GM12878 (cell line): Measurements from ENCODE around the gene IFRD1. TPM values are rescaled to one million over a fixed set of nuclear protein-coding genes. Genes with fewer than 3 reads are reported as not detected.

Experiments used
- ATAC-seq: fragments of 200-7000 bp; cut with Tn5 transposase; 3 replicates; pipeline ENCODE4 v1.9.1; 2020; ENCODE audit warnings: mild to moderate bottlenecking, moderate library complexity
- BruUV-seq: library from RNA; stranded (reverse); fragments of 400-500 nt; replicated peaks from 2 replicates; lab custom pipeline; 2021; lab: Mats Ljungman, UMichigan
- CTCF ChIA-PET: fragments of 300-600 bp; sonication (Branson Sonifier 250); formaldehyde crosslinking; extraction: SDS; loops from one replicate; lab custom pipeline; 2021; ENCODE audit warnings: inconsistent platforms; lab: Yijun Ruan, JAX
- POLR2A ChIA-PET: fragments of 350-600 bp; formaldehyde crosslinking; extraction: SDS; loops from one replicate; lab custom pipeline; 2021; ENCODE audit warnings: inconsistent platforms; lab: Charles Lee
- RAD21 ChIA-PET: fragments of 300-600 bp; sonication (Branson Sonifier 250); formaldehyde crosslinking; loops from one replicate; lab custom pipeline; 2023; ENCODE audit warnings: antibody characterized with exemption; ENCODE audit not compliant: unreplicated experiment; lab: Charles Lee
- SMC1A ChIA-PET: fragments of 300-600 bp; sonication (Branson Sonifier 250); formaldehyde crosslinking; loops from one replicate; lab custom pipeline; 2023; ENCODE audit not compliant: unreplicated experiment, uncharacterized antibody; lab: Charles Lee
- DNase-seq: peaks from one replicate; pipeline ENCODE4 v3.0.0-alpha.2; 2011; ENCODE audit warnings: low read depth, low spot score
- FAIRE-seq: peaks from 3 replicates; lab custom pipeline; 2011; peaks lifted over from hg19 to GRCh38; lab: Jason Lieb, UNC
- H2AFZ ChIP-seq: 2 replicates; pipeline ENCODE4 v1.6.0; 2011; ENCODE audit warnings: low read depth, low read length, control low read depth; ENCODE audit not compliant: control insufficient read depth
- H3K27ac ChIP-seq: 2 replicates; pipeline ENCODE4 v1.5.1; 2011; ENCODE audit warnings: control low read depth; ENCODE audit not compliant: control insufficient read depth, insufficient read depth
- H3K27me3 ChIP-seq, 2 experiments: replicated peaks in 1 of 2; 2 replicates each; pipeline versions ENCODE4 v1.6.0 to v1.6.1; 2011; ENCODE audit warnings: low read length in 1 of 2; ENCODE audit not compliant: control insufficient read depth in 2 of 2, insufficient read depth in 2 of 2
- H3K36me3 ChIP-seq, 2 experiments: 2 replicates each; pipeline ENCODE4 v1.5.1; 2011; ENCODE audit warnings: low read length in 1 of 2; ENCODE audit not compliant: control insufficient read depth in 2 of 2, insufficient read depth in 2 of 2
- H3K4me1 ChIP-seq: 2 replicates; pipeline ENCODE4 v1.6.1; 2011; ENCODE audit warnings: mild to moderate bottlenecking, low read length, moderate library complexity, mixed read lengths; ENCODE audit not compliant: control insufficient read depth, insufficient read depth
- H3K4me2 ChIP-seq: 2 replicates; pipeline ENCODE4 v1.6.0; 2011; ENCODE audit warnings: control low read depth; ENCODE audit not compliant: control insufficient read depth, insufficient read depth
- H3K4me3 ChIP-seq: fragments of 200-600 bp; sonication (generic); 2 replicates; pipeline ENCODE4 v1.5.1; 2016
- H3K79me2 ChIP-seq: 2 replicates; pipeline ENCODE4 v1.6.0; 2011; ENCODE audit warnings: low read length; ENCODE audit not compliant: control insufficient read depth, insufficient read depth
- H3K9ac ChIP-seq: 2 replicates; pipeline ENCODE4 v1.8.0; 2011; ENCODE audit warnings: low read length, control low read depth, mixed read lengths; ENCODE audit not compliant: control insufficient read depth, insufficient read depth
- H3K9me3 ChIP-seq: replicated peaks from 3 replicates; pipeline ENCODE4 v1.5.1; 2011; ENCODE audit warnings: mild to moderate bottlenecking, low read length; ENCODE audit not compliant: control insufficient read depth, insufficient read depth
- H4K20me1 ChIP-seq: 2 replicates; pipeline ENCODE4 v1.6.0; 2011; ENCODE audit not compliant: control insufficient read depth, insufficient read depth
- EED ChIP-seq: sonication (generic); IDR thresholded peaks from 2 replicates; pipeline ENCODE4 v1.6.1; 2016; ENCODE audit warnings: antibody characterized with exemption, low read depth
- FOXK2 ChIP-seq: fragments of 450-650 bp; IDR thresholded peaks from 2 replicates; pipeline ENCODE4 v1.6.1; 2017; ENCODE audit warnings: mild to moderate bottlenecking, moderate library complexity
- NFYA ChIP-seq: IDR thresholded peaks from 2 replicates; pipeline ENCODE4 v1.6.1; 2011; ENCODE audit warnings: low read depth, mild to moderate bottlenecking, low read length, improper control_type of control experiment, borderline replicate concordance
- PKNOX1 ChIP-seq: fragments of 450-650 bp; IDR thresholded peaks from 2 replicates; pipeline ENCODE4 v1.6.1; 2016; ENCODE audit warnings: mild to moderate bottlenecking
- SMAD1 ChIP-seq: fragments of 450-650 bp; IDR thresholded peaks from 2 replicates; pipeline ENCODE4 v1.6.1; 2018; ENCODE audit warnings: mild to moderate bottlenecking, low read depth; ENCODE audit not compliant: partially characterized antibody
- YBX1 ChIP-seq: fragments of 450-650 bp; IDR thresholded peaks from 2 replicates; pipeline ENCODE4 v1.6.1; 2016; ENCODE audit warnings: antibody characterized with exemption
- WGBS: methylation state at CpG from one replicate; pipeline ENCODE4 v1.1.6; 2016; ENCODE audit warnings: low lambda C conversion rate; ENCODE audit not compliant: insufficient replicate concordance, insufficient coverage; ENCODE audit errors: missing lambda C conversion rate; 5-methylcytosine and 5-hydroxymethylcytosine counted together
- in situ Hi-C: fragments of 300-500 bp; cut with MboI; formaldehyde crosslinking; loops from 9 replicates; pipeline ENCODE4 v1.14.3; 2018; ENCODE audit warnings: mixed read lengths
- intact Hi-C: fragments of 100-400 bp; cut with micrococcal nuclease; formaldehyde crosslinking; loops from one replicate; pipeline ENCODE4 v1.14.2; 2022; ENCODE audit not compliant: unreplicated experiment
- polyA plus RNA-seq, 11 experiments: library from polyadenylated mRNA; depleted of rRNA in 4 of 11; unstranded in 6 of 11; stranded (reverse) in 5 of 11; fragments of >200 nt; fragmentation: Nextera tagmentation in 4 of 11; fragmentation: Illumina TruSeq in 1 of 11; extraction: Ambion mirVana in 4 of 11; extraction: Trizol in 1 of 11; gene quantifications; 1 replicate in 1 of 11; 2 replicates in 10 of 11; pipeline versions ENCODE4 v1.2.1 to v1.2.3, GENCODE V29; 2011 to 2016; ENCODE audit warnings: inconsistent platforms in 2 of 11, missing spikeins in 2 of 11, low read depth in 1 of 11
- total RNA-seq, 4 experiments: library from RNA; depleted of rRNA in 3 of 4; stranded (reverse); fragments of >200 nt in 3 of 4; fragmentation: Illumina TruSeq in 1 of 4; extraction: Trizol in 1 of 4; gene quantifications; 2 replicates each; pipeline versions ENCODE4 v1.2.1 to v1.2.3, GENCODE V29; 2013 to 2021

The IFRD1 gene
- total and polyA plus RNA-seq, 10 of the 15 experiments (the other 5 are each of a cell fraction or from before 2014, with no cell fraction given) = 9.6 to 31.1 (median 19.9) TPM

- no peaks in the 10 kb centered on the region for H3K36me3 ChIP-seq
- H3K4me3 ChIP-seq = no peak overlapping the region
- ATAC-seq (no peak), FAIRE-seq (no peak), DNase-seq (no peak)
- no peaks in the 10 kb centered on the region for H4K20me1 ChIP-seq
- no TSS peak for BruUV-seq
- H3K4me2 ChIP-seq = no peak overlapping the region
- H2AFZ ChIP-seq = no peak overlapping the region
- no peak overlapping the region for H3K9ac ChIP-seq
- no peaks in the 10 kb centered on the region for H3K9me3 ChIP-seq
- TF ChIP-seq EED (no peak), FOXK2 (no peak)
- ChIA-PET CTCF (interaction anchor here (1.0 to 1.7 kb wide), 3 partner anchors 11 to 15 kb away, joined by 3 to 4 read pairs (median 3); no protein-coding TSS in a partner anchor), RAD21 (interaction anchor here (1.2 kb wide), 1 partner anchor 9 kb away, joined by 3 read pairs; no protein-coding TSS in a partner anchor), SMC1A (interaction anchor here (1.0 to 2.5 kb wide), 5 partner anchors 8 to 21 kb away, joined by 3 to 12 read pairs (median 3); no protein-coding TSS in a partner anchor), POLR2A (no interaction called here)
- H3K79me2 ChIP-seq = no peaks in the 10 kb centered on the region
- in situ Hi-C loops (no loop called here), intact Hi-C loops (no loop called here)
- 92% methylated on average over 4 of the region's 4 CpGs for WGBS
- H3K27me3 ChIP-seq = no peaks in the 10 kb centered on the region
- H3K4me1 ChIP-seq = no peaks in the 10 kb centered on the region
- no peak overlapping the region for H3K27ac ChIP-seq
These were observed 34.5 kb downstream of the IFRD1 start for GRCh38 chr7:112484671-112485167.

- no peak for DNase-seq
- Histone ChIP-seq H3K4me2 (no peak overlapping the region), H3K27me3 (no peaks in the 10 kb centered on the region), H3K79me2 (no peaks in the 10 kb centered on the region), H3K27ac (no peak overlapping the region)
- in situ Hi-C loops = no loop called here
- CTCF ChIA-PET = interaction anchor here (0.6 to 1.3 kb wide), 2 partner anchors 10 to 1714 kb away, joined by 3 read pairs; no protein-coding TSS in a partner anchor
- no peak for ATAC-seq
- SMC1A ChIA-PET = interaction anchor here (2.5 kb wide), 1 partner anchor 11 kb away, joined by 12 read pairs; no protein-coding TSS in a partner anchor
- no TSS peak for BruUV-seq
- no peak for TF ChIP-seq PKNOX1
- no peak for TF ChIP-seq YBX1
- TF ChIP-seq NFYA = no peak
- TF ChIP-seq SMAD1 = no peak
- TF ChIP-seq, all 136 proteins: peak for 0
- intact Hi-C loops = no loop called here
- RAD21 ChIA-PET = interaction anchor here (1.2 kb wide), 1 partner anchor 10 kb away, joined by 3 read pairs; no protein-coding TSS in a partner anchor
- Histone ChIP-seq H3K4me3 (no peak overlapping the region), H3K36me3 (no peaks in the 10 kb centered on the region), H3K9me3 (no peaks in the 10 kb centered on the region), H4K20me1 (no peaks in the 10 kb centered on the region), H2AFZ (no peak overlapping the region), H3K4me1 (no peaks in the 10 kb centered on the region), H3K9ac (no peak overlapping the region)
- POLR2A ChIA-PET = no interaction called here
- FAIRE-seq = no peak
- WGBS = 37% methylated on average over 5 of the region's 5 CpGs
These were observed 35.5 kb downstream of the IFRD1 start for GRCh38 chr7:112485766-112486165.
